ENCODE data around the gene PPP1R14B. TPM values are rescaled to one million over a fixed set of nuclear protein-coding genes. Genes with fewer than 3 reads are reported as not detected.
A peak's percentile ranks its signal among the peaks of the same experiment; 100 is the strongest.

The PPP1R14B gene
- total and polyA plus RNA-seq, 4 donors = 24.2 to 57.6 (median 38.3) TPM

- TF ChIP-seq TAF1 (conservative IDR thresholded peaks at IDR 0.05) (peak; percentile 80), FOXA1 (IDR thresholded peaks at IDR 0.05) (no peak), CTCF (IDR thresholded peaks at IDR 0.05; ENCODE audit: low read depth, low read length, missing input control) (no peak), NR2F2 (IDR thresholded peaks at IDR 0.05) (peak; percentile 63), YY1 (IDR thresholded peaks at IDR 0.05) (peak; percentile 29), JUND (IDR thresholded peaks at IDR 0.05) (no peak), RAD21 (IDR thresholded peaks at IDR 0.05) (no peak), HNF4G (IDR thresholded peaks at IDR 0.05) (no peak), MAX (IDR thresholded peaks at IDR 0.05) (no peak), SP1 (IDR thresholded peaks at IDR 0.05) (no peak), RXRA (IDR thresholded peaks at IDR 0.05) (peak; percentile 59 to 68)
These were observed 6.1 kb downstream of the PPP1R14B start, which contains the start of gene FKBP2 (continued) for GRCh38 chr11:64240435-64241240.

- TF ChIP-seq TAF1 (conservative IDR thresholded peaks at IDR 0.05) (no peak), HNF4G (IDR thresholded peaks at IDR 0.05) (no peak), MAX (IDR thresholded peaks at IDR 0.05) (no peak), ATF3 (IDR thresholded peaks at IDR 0.05) (no peak), HNF4A (conservative IDR thresholded peaks at IDR 0.05) (no peak), ZBTB33 (IDR thresholded peaks at IDR 0.05) (no peak), EGR1 (IDR thresholded peaks at IDR 0.05; ENCODE audit: low read depth in 2 of 2) (no peak), YY1 (IDR thresholded peaks at IDR 0.05) (no peak), RXRA (IDR thresholded peaks at IDR 0.05) (no peak), REST (IDR thresholded peaks at IDR 0.05) (no peak), RAD21 (IDR thresholded peaks at IDR 0.05) (no peak), SP1 (IDR thresholded peaks at IDR 0.05) (no peak), FOXA1 (IDR thresholded peaks at IDR 0.05) (no peak), NR2F2 (IDR thresholded peaks at IDR 0.05) (no peak), CTCF (IDR thresholded peaks at IDR 0.05; ENCODE audit: low read depth, low read length, missing input control) (no peak), FOXA2 (IDR thresholded peaks at IDR 0.05) (no peak)
- WGBS = 79% methylated on average over 11 of the region's 11 CpGs
- Histone ChIP-seq H3K4me1 (ENCODE audit: control insufficient read depth in 4 of 4, insufficient read depth in 4 of 4, low read length in 3 of 4) (peaks cover 23 to 59% (median 41%) of the 10 kb centered on the region in 4 donors), H3K9ac (ENCODE audit: low read depth in 1 of 2, low read length in 2 of 2) (peak overlapping the region in 1 of 2 donors; percentile 85), H3K36me3 (ENCODE audit: control insufficient read depth in 4 of 4, insufficient read depth in 3 of 4, low read depth in 1 of 4, low read length in 3 of 4) (peaks cover 0 to 6% (median 4%) of the 10 kb centered on the region in 4 donors), H3K27ac (ENCODE audit: low read depth in 1 of 2, low read length in 2 of 2) (peak overlapping the region; percentile 97 to 99), H3K4me3 (ENCODE audit: low read depth in 1 of 3, low read length in 3 of 3) (peak overlapping the region in 2 of 3 donors; percentile 74 to 77), H3K27me3 (ENCODE audit: control insufficient read depth in 4 of 4, insufficient read depth in 4 of 4, low read length in 3 of 4) (no peaks in the 10 kb centered on the region), H3K9me3 (ENCODE audit: control insufficient read depth in 4 of 4, low read length in 3 of 4) (no peaks in the 10 kb centered on the region)
- DNase-seq (ENCODE audit: low spot score) = no peak
These were observed 6.9 kb downstream of the PPP1R14B start for GRCh38 chr11:64239662-64240434.
